Measurements from ENCODE around the gene TBC1D1.
A peak's percentile ranks its signal among the peaks of the same experiment; 100 is the strongest.

Gene TBC1D1

GRCh38 chr4:37976991-37977470, 86.1 kb downstream of the TBC1D1 start:
- H3K4me1 Mint-ChIP-seq (ENCODE audit: low read depth): peaks cover 30% of the 10 kb centered on the region
- peak overlapping the region; percentile 67 for H3K4me3 Mint-ChIP-seq
- no peak overlapping the region for H3K27ac Mint-ChIP-seq
- no peaks in the 10 kb centered on the region for H3K27me3 Mint-ChIP-seq (ENCODE audit: low read depth)
- peaks cover 2% of the 10 kb centered on the region for H3K36me3 Mint-ChIP-seq (ENCODE audit: low read depth)
- DNase-seq (ENCODE audit: low spot score): peak; percentile 75
- H3K9me3 Mint-ChIP-seq: no peaks in the 10 kb centered on the region

GRCh38 chr4:37977471-37978247, 86.8 kb downstream of the TBC1D1 start:
- H3K36me3 Mint-ChIP-seq (ENCODE audit: low read depth): peaks cover 2% of the 10 kb centered on the region
- no peaks in the 10 kb centered on the region for H3K27me3 Mint-ChIP-seq (ENCODE audit: low read depth)
- peak; percentile 66 for DNase-seq (ENCODE audit: low spot score)
- H3K4me1 Mint-ChIP-seq (ENCODE audit: low read depth): peaks cover 32% of the 10 kb centered on the region
- peak overlapping the region; percentile 86 for H3K4me3 Mint-ChIP-seq
- H3K27ac Mint-ChIP-seq: peak overlapping the region; percentile 82
- H3K9me3 Mint-ChIP-seq: no peaks in the 10 kb centered on the region

- no peaks in the 10 kb centered on the region for H3K27me3 Mint-ChIP-seq (ENCODE audit: low read depth)
- H3K4me1 Mint-ChIP-seq (ENCODE audit: low read depth): peaks cover 28% of the 10 kb centered on the region
- peak overlapping the region; percentile 86 for H3K4me3 Mint-ChIP-seq
- peak overlapping the region; percentile 82 for H3K27ac Mint-ChIP-seq
- DNase-seq (ENCODE audit: low spot score): peak; percentile 22
- no peaks in the 10 kb centered on the region for H3K9me3 Mint-ChIP-seq
- H3K36me3 Mint-ChIP-seq (ENCODE audit: low read depth): peaks cover 2% of the 10 kb centered on the region
Observed at GRCh38 chr4:37978248-37978924, 87.5 kb downstream of the TBC1D1 start.

DNA sequence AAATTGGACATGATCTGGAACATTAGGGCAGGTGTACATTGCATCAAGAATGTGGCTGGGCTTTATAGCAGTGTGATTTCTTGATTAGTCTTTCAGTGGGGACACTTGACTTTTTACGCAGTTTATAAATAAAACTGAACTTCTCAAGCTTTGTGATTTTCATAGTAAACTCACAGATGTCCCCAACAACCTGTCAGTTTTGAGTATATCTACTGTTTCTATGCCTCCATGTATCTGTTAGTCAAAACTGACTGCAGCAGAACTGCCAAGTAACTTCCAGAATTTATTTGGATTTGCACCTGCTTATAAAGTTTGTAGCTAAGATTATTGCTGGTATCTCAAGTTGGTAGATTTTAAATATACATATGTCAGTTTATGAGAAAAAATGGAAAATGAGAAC, 89.4 kb downstream of the TBC1D1 start:
- no peak for DNase-seq (ENCODE audit: low spot score)
- Mint-ChIP-seq H3K4me3 (no peak overlapping the region), H3K9me3 (no peaks in the 10 kb centered on the region), H3K4me1 (ENCODE audit: low read depth) (peaks cover 29% of the 10 kb centered on the region), H3K27ac (no peak overlapping the region), H3K36me3 (ENCODE audit: low read depth) (peaks cover 2% of the 10 kb centered on the region), H3K27me3 (ENCODE audit: low read depth) (no peaks in the 10 kb centered on the region)

- Mint-ChIP-seq H3K27me3 (ENCODE audit: low read depth) (no peaks in the 10 kb centered on the region), H3K4me1 (ENCODE audit: low read depth) (peaks cover 29% of the 10 kb centered on the region), H3K9me3 (no peaks in the 10 kb centered on the region), H3K36me3 (ENCODE audit: low read depth) (peaks cover 2% of the 10 kb centered on the region), H3K4me3 (no peak overlapping the region), H3K27ac (no peak overlapping the region)
- DNase-seq (ENCODE audit: low spot score): no peak
Observed at GRCh38 chr4:37981425-37981824, 90.5 kb downstream of the TBC1D1 start.

GRCh38 chr4:37981844-37982720, 91.2 kb downstream of the TBC1D1 start:
- H3K9me3 Mint-ChIP-seq: no peaks in the 10 kb centered on the region
- peaks cover 2% of the 10 kb centered on the region for H3K36me3 Mint-ChIP-seq (ENCODE audit: low read depth)
- no peak overlapping the region for H3K27ac Mint-ChIP-seq
- H3K4me3 Mint-ChIP-seq: no peak overlapping the region
- no peak for DNase-seq (ENCODE audit: low spot score)
- no peaks in the 10 kb centered on the region for H3K27me3 Mint-ChIP-seq (ENCODE audit: low read depth)
- peaks cover 28% of the 10 kb centered on the region for H3K4me1 Mint-ChIP-seq (ENCODE audit: low read depth)

GRCh38 chr4:37982736-37983135, 91.9 kb downstream of the TBC1D1 start:
- no peaks in the 10 kb centered on the region for H3K9me3 Mint-ChIP-seq
- peaks cover 28% of the 10 kb centered on the region for H3K4me1 Mint-ChIP-seq (ENCODE audit: low read depth)
- no peak overlapping the region for H3K27ac Mint-ChIP-seq
- DNase-seq (ENCODE audit: low spot score): no peak
- no peaks in the 10 kb centered on the region for H3K27me3 Mint-ChIP-seq (ENCODE audit: low read depth)
- no peak overlapping the region for H3K4me3 Mint-ChIP-seq
- peaks cover 2% of the 10 kb centered on the region for H3K36me3 Mint-ChIP-seq (ENCODE audit: low read depth)

DNA sequence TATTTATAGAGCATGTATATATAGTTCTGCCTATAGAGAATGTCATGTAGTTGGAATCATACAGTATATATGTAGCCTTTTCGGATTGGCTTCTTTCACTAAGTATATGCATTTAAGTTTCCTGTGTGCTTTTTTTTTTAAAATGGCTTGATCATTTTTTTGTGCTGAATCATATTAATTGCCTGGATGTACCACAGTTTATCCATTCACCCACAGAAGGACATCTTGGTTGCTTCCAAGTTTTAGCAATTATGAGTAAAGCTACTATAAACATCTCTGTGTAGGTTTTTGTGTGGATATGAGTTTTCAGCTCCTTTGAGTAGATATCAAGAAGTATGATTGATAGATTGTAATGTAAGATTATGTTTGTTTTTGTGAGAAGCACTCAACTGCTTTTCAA, 93.1 kb downstream of the TBC1D1 start:
- peaks cover 24% of the 10 kb centered on the region for H3K4me1 Mint-ChIP-seq (ENCODE audit: low read depth)

GRCh38 chr4:37985730-37986275, 94.9 kb downstream of the TBC1D1 start:
- no peaks in the 10 kb centered on the region for H3K36me3 Mint-ChIP-seq (ENCODE audit: low read depth)
- H3K4me3 Mint-ChIP-seq: no peak overlapping the region
- no peaks in the 10 kb centered on the region for H3K27me3 Mint-ChIP-seq (ENCODE audit: low read depth)
- DNase-seq (ENCODE audit: low spot score): no peak
- no peaks in the 10 kb centered on the region for H3K9me3 Mint-ChIP-seq
- H3K27ac Mint-ChIP-seq: no peak overlapping the region
- peaks cover 19% of the 10 kb centered on the region for H3K4me1 Mint-ChIP-seq (ENCODE audit: low read depth)

More for the DNA sequence above, 93.1 kb downstream of the TBC1D1 start:
- no peak for DNase-seq (ENCODE audit: low spot score)
- Mint-ChIP-seq H3K4me3 (no peak overlapping the region), H3K36me3 (ENCODE audit: low read depth) (peaks cover 2% of the 10 kb centered on the region), H3K27ac (no peak overlapping the region), H3K9me3 (no peaks in the 10 kb centered on the region), H3K27me3 (ENCODE audit: low read depth) (no peaks in the 10 kb centered on the region)

DNA sequence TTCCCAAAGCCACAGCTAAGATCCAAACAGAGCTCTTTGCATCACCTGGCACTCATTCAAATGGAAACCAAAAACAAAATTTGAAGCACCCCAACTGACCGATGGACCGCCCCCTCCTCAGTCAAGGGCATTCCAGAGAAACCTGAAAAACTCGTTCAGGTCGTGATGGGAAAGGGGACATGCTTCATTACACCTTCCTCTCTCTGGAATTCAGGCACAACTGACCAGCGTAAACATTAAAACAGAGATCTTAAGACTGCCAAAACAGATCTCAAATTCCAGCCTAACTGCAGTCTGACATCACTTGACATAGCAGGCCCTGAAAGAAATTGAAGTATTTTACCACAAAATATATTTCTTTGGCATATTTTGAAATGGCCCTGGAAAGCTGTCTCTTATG, 97.8 kb downstream of the TBC1D1 start:
- no peaks in the 10 kb centered on the region for H3K27me3 Mint-ChIP-seq (ENCODE audit: low read depth)
- H3K4me1 Mint-ChIP-seq (ENCODE audit: low read depth): peaks cover 10% of the 10 kb centered on the region
- H3K9me3 Mint-ChIP-seq: no peaks in the 10 kb centered on the region
- H3K4me3 Mint-ChIP-seq: no peak overlapping the region
- no peaks in the 10 kb centered on the region for H3K36me3 Mint-ChIP-seq (ENCODE audit: low read depth)
- no peak overlapping the region for H3K27ac Mint-ChIP-seq
- no peak for DNase-seq (ENCODE audit: low spot score)

DNA sequence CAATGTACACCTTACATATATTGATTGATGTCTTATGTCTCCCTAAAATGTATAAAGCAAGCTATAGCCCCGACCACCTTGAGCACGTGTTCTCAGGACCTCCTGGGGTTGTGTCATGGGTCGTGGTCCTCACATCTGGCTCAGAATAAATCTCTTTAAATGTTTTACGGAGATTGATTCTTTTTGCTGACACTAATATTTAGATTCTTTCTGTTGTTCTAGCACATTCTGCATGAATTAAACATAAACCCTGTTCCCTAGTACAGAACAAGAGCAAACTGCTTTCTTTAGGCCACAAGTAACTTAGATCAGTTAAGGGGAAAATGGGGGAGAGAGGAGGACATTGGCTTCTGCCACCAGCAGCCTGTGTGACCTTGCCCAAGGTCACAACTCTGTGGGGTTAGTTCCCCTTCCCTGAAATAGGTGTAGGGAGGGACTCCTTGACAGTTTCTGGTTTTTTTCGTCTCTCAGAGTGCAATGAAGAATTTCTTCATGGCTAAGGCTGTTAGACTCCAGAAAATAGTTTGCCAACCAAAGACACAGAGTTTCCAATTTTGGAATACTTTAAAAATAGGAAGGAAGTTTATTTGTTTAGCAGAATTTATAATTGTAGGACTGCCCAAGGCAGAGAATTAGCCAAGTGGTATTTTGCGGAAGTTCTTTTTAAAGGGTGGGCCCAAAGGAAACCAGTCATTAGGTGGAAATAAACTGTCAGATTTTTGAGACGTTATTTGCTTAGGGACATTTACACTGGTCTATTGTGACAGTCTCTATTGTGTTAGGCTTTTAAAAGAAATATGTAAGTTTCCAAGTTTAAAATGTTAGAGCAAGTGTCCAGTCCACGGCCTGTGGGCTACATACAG, 98.7 kb downstream of the TBC1D1 start:
- H3K27me3 Mint-ChIP-seq (ENCODE audit: low read depth): no peaks in the 10 kb centered on the region
- H3K4me1 Mint-ChIP-seq (ENCODE audit: low read depth): peaks cover 14% of the 10 kb centered on the region
- H3K27ac Mint-ChIP-seq: no peak overlapping the region

DNA sequence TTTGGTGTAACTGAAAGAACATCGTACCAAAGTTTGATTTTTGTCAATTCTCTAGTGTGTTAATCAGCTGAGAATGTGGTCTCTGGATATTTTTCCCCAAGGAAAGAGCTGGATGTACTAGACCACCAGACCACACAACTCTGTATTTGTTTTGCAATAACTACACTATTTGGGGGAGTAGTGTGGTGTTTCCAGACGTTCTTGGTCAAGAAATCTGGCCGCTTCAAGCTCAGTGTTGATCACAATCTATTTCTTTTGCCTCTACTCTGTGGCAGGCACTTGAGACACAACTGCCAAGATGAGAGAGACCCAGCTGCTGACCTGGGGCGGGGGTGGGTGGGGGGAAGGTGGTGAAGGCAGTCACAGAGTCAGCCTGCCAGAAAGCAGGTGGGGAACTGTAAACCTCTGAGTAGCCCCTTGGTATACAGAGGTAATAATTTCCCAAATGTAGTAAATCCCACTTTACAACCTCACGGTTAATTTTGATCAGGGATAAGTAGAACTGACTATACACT, 99.9 kb downstream of the TBC1D1 start:
- no peak for DNase-seq (ENCODE audit: low spot score)
- H3K9me3 Mint-ChIP-seq: no peaks in the 10 kb centered on the region
- H3K27ac Mint-ChIP-seq: no peak overlapping the region
- H3K4me1 Mint-ChIP-seq (ENCODE audit: low read depth): peaks cover 18% of the 10 kb centered on the region
- no peaks in the 10 kb centered on the region for H3K27me3 Mint-ChIP-seq (ENCODE audit: low read depth)
- no peak overlapping the region for H3K4me3 Mint-ChIP-seq
- H3K36me3 Mint-ChIP-seq (ENCODE audit: low read depth): no peaks in the 10 kb centered on the region

More for the DNA sequence above, 98.7 kb downstream of the TBC1D1 start:
- DNase-seq (ENCODE audit: low spot score): no peak
- H3K4me3 Mint-ChIP-seq: no peak overlapping the region
- no peaks in the 10 kb centered on the region for H3K9me3 Mint-ChIP-seq
- H3K36me3 Mint-ChIP-seq (ENCODE audit: low read depth): no peaks in the 10 kb centered on the region

All from T-helper 2 cell treated with Interferon-gamma antibody and Interleukin-4, amounts not matched to agents 5 μg/mL and 100 μg/mL, for 36 hours (primary cell).